Endothelial cell of umbilical vein (primary cell): ENCODE data around the gene TBC1D16. TPM values are rescaled to one million over a fixed set of nuclear protein-coding genes. Genes with fewer than 3 reads are reported as not detected.

Experiments used
- BruUV-seq: library from RNA; stranded (reverse); fragments of 400-500 nt; replicated peaks from 2 replicates; lab custom pipeline; 2021; lab: Mats Ljungman, UMichigan
- CTCF ChIA-PET: fragments of 300-600, 350-600 bp; sonication (Branson Sonifier 250); formaldehyde crosslinking; loops from one replicate; lab custom pipeline; 2021; ENCODE audit warnings: antibody characterized with exemption, inconsistent platforms; lab: Charles Lee
- POLR2A ChIA-PET: fragments of 300-600, 350-600 bp; sonication (Branson Sonifier 250); formaldehyde crosslinking; loops from one replicate; lab custom pipeline; 2021; ENCODE audit warnings: antibody characterized with exemption, inconsistent platforms; lab: Charles Lee
- DNase-seq: peaks from one replicate; pipeline ENCODE4 v3.0.0-alpha.2; 2011; ENCODE audit warnings: low read depth, low spot score
- FAIRE-seq: peaks from 2 replicates; lab custom pipeline; 2011; peaks lifted over from hg19 to GRCh38; lab: Jason Lieb, UNC
- H2AFZ ChIP-seq: 2 replicates; pipeline ENCODE4 v1.6.0; 2012; ENCODE audit warnings: low read depth, low read length, control low read depth, inconsistent platforms
- H3K27ac ChIP-seq: 2 replicates; pipeline ENCODE4 v1.5.1; 2011; ENCODE audit warnings: low read depth, mild to moderate bottlenecking, control low read depth, low read length, moderate library complexity; ENCODE audit not compliant: insufficient read depth
- H3K27me3 ChIP-seq, 2 experiments: 2 replicates each; pipeline versions ENCODE4 v1.6.0 to v1.6.1; 2011; ENCODE audit warnings: low read length in 2 of 2, mixed read lengths in 1 of 2; ENCODE audit not compliant: control insufficient read depth in 2 of 2, insufficient read depth in 2 of 2
- H3K36me3 ChIP-seq, 2 experiments: 2 replicates in 1 of 2; 3 replicates in 1 of 2; pipeline ENCODE4 v1.5.1; 2011; ENCODE audit warnings: low read length in 2 of 2, mild to moderate bottlenecking in 1 of 2, moderate library complexity in 1 of 2; ENCODE audit not compliant: control insufficient read depth in 2 of 2, insufficient read depth in 2 of 2; ENCODE audit errors: extremely low read depth in 1 of 2
- H3K4me1 ChIP-seq: 3 replicates; pipeline ENCODE4 v1.5.1; 2011; ENCODE audit warnings: mild to moderate bottlenecking, low read length; ENCODE audit not compliant: control insufficient read depth, insufficient read depth; ENCODE audit errors: extremely low read depth
- H3K4me2 ChIP-seq: 2 replicates; pipeline ENCODE4 v1.6.1; 2011; ENCODE audit warnings: low read length, control low read depth, mixed read lengths; ENCODE audit not compliant: insufficient read depth
- H3K4me3 ChIP-seq, 3 experiments: fragments of 200-600 bp in 1 of 3; sonication (generic), shearing (Covaris generic) in 1 of 3; replicated peaks in 1 of 3; 2 replicates each; pipeline ENCODE4 v1.5.1; 2011 to 2016; ENCODE audit warnings: control low read depth in 3 of 3, low read length in 3 of 3, mild to moderate bottlenecking in 2 of 3, inconsistent platforms in 1 of 3, low read depth in 1 of 3, moderate library complexity in 1 of 3; ENCODE audit not compliant: insufficient read depth in 1 of 3
- H3K79me2 ChIP-seq: 2 replicates; pipeline ENCODE4 v1.6.0; 2012; ENCODE audit warnings: low read length, inconsistent platforms; ENCODE audit not compliant: control insufficient read depth, insufficient read depth
- H3K9ac ChIP-seq: replicated peaks from 2 replicates; pipeline ENCODE3; 2011; ENCODE audit warnings: low read length, control low read depth; ENCODE audit not compliant: insufficient read depth; ENCODE audit errors: extremely low read depth
- H3K9me1 ChIP-seq: replicated peaks from 3 replicates; pipeline ENCODE4 v1.6.0; 2011; ENCODE audit warnings: mild to moderate bottlenecking, low read length; ENCODE audit not compliant: control insufficient read depth, insufficient read depth; ENCODE audit errors: extremely low read depth
- H3K9me3 ChIP-seq: replicated peaks from 2 replicates; pipeline ENCODE4 v1.5.1; 2012; ENCODE audit warnings: low read length, inconsistent platforms; ENCODE audit not compliant: control insufficient read depth, insufficient read depth
- H4K20me1 ChIP-seq: replicated peaks from 2 replicates; pipeline ENCODE3; 2011; ENCODE audit warnings: mild to moderate bottlenecking, low read length; ENCODE audit not compliant: control insufficient read depth, insufficient read depth; ENCODE audit errors: extremely low read depth
- EZH2 ChIP-seq: IDR thresholded peaks from 2 replicates; pipeline ENCODE4 v1.6.1; 2012; ENCODE audit warnings: borderline replicate concordance, low read depth, mild to moderate bottlenecking, moderate library complexity, low read length, inconsistent platforms; ENCODE audit not compliant: severe bottlenecking
- FOS ChIP-seq: IDR thresholded peaks from 2 replicates; pipeline ENCODE4 v1.6.1; 2011; ENCODE audit warnings: mild to moderate bottlenecking, low read length, moderate library complexity, borderline replicate concordance; ENCODE audit not compliant: insufficient read depth
- GATA2 ChIP-seq: IDR thresholded peaks from 2 replicates; pipeline ENCODE4 v1.7.0; 2011; ENCODE audit warnings: low read depth, mild to moderate bottlenecking, moderate library complexity, mixed read lengths, low read length; ENCODE audit not compliant: insufficient read length, insufficient read depth
- MYC ChIP-seq: IDR thresholded peaks from one replicate; pipeline ENCODE4 v1.6.1; 2011; ENCODE audit warnings: mild to moderate bottlenecking, low read depth, low read length
- POLR2A ChIP-seq: IDR thresholded peaks from 2 replicates; pipeline ENCODE4 v1.6.1; 2012; ENCODE audit warnings: low read depth, mild to moderate bottlenecking, control low read depth, low read length
- POLR2AphosphoS5 ChIP-seq: IDR thresholded peaks from 2 replicates; pipeline ENCODE4 v1.6.1; 2012; ENCODE audit warnings: low read depth, mild to moderate bottlenecking, control low read depth, low read length, moderate library complexity; ENCODE audit not compliant: insufficient read depth
- dilution Hi-C: fragments of 300-500 bp; cut with MboI; formaldehyde crosslinking; loops from one replicate; pipeline ENCODE4 v1.15.0; 2019; ENCODE audit warnings: low sequenced_read_pairs; ENCODE audit not compliant: extremely low pct_ligation_motif_present
- intact Hi-C: fragments of 100-400 bp; cut with micrococcal nuclease; formaldehyde crosslinking; loops from one replicate; pipeline ENCODE4 v1.10.0; 2022
- polyA plus RNA-seq, 4 experiments: library from polyadenylated mRNA; depleted of rRNA in 3 of 4; stranded (reverse) in 3 of 4; unstranded in 1 of 4; fragments of >200 nt; gene quantifications; 2 replicates each; pipeline versions ENCODE4 v1.2.1 to v1.2.3, GENCODE V29; 2011 to 2012; ENCODE audit warnings: missing spikeins in 1 of 4
- total RNA-seq: library from RNA; stranded (reverse); gene quantifications from 2 replicates; pipeline ENCODE4 v1.2.3, GENCODE V29; 2021
- TF ChIP-seq, protein P1 (sequence below): IDR thresholded peaks from 2 replicates; pipeline ENCODE4 v1.6.1; 2011; ENCODE audit not compliant: insufficient read depth, insufficient read length
- TF ChIP-seq, protein P2 (sequence below), 2 donors: IDR thresholded peaks; 1 replicate in 1 of 2; 2 replicates in 1 of 2; pipeline ENCODE4 v1.5.1; 2011; ENCODE audit warnings: low read length in 2 of 2, mild to moderate bottlenecking in 2 of 2, moderate library complexity in 2 of 2, control low read depth in 1 of 2, inconsistent platforms in 1 of 2, low read depth in 1 of 2; ENCODE audit not compliant: insufficient read depth in 1 of 2; ENCODE audit errors: extremely low read depth in 1 of 2

Gene TBC1D16
- total and polyA plus RNA-seq, 2 donors (not counting 3 experiments of a cell fraction or from before 2014, with no cell fraction given): 12.9 to 48.6 TPM

DNA sequence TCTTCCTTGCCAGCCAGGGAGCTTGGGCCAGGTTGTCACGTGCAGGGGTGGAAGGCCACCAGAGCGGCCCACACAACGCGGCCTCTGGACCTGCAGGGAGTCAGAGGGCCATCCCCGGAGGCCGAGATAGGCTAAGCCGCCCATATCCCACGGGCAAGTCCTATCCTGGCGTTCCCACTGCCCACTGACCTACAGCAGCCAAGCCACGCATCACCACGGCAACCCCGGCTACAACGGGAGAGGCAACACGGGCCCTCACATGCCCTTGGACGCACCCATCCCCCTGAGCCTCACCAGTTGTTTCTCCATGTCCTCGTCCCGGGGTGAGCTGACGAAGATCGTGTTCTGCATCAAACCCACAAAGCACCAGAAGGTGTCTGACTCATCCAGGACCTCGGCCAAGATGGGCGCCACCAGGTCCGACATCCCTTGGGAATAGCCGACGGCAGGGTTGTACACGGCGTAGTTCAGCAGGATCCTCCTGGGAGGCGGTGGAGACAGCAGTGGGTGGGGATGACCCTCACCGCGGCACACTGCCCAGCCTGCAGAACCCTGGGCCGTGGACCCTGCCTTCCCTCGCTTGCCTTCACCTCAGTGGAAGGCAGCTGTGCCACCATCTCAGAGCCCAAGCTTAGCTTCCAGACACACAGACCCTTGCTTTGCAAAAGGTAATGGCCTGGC lies 88.2 kb downstream of the TBC1D16 start:
- intact Hi-C loops: no loop called here
- peaks cover 0 to 28% of the 10 kb centered on the region in 2 experiments for H3K36me3 ChIP-seq
- H3K9ac ChIP-seq: no peak overlapping the region
- H3K27ac ChIP-seq: no peak overlapping the region
- CTCF ChIA-PET: no interaction called here
- POLR2A ChIA-PET: no interaction called here
- FAIRE-seq (no peak), DNase-seq (no peak)
- H3K4me1 ChIP-seq: no peaks in the 10 kb centered on the region
- H3K27me3 ChIP-seq: no peaks in the 10 kb centered on the region
- no TSS peak for BruUV-seq
- dilution Hi-C loops: no loop called here
- H3K9me1 ChIP-seq: no peaks in the 10 kb centered on the region
- no peaks in the 10 kb centered on the region for H3K9me3 ChIP-seq
- H4K20me1 ChIP-seq: no peaks in the 10 kb centered on the region
- H3K4me3 ChIP-seq: no peak overlapping the region
- H3K79me2 ChIP-seq: no peaks in the 10 kb centered on the region
- TF ChIP-seq POLR2A (no peak), FOS (no peak), MYC (no peak)
- H2AFZ ChIP-seq: no peak overlapping the region
- H3K4me2 ChIP-seq: no peak overlapping the region

DNA sequence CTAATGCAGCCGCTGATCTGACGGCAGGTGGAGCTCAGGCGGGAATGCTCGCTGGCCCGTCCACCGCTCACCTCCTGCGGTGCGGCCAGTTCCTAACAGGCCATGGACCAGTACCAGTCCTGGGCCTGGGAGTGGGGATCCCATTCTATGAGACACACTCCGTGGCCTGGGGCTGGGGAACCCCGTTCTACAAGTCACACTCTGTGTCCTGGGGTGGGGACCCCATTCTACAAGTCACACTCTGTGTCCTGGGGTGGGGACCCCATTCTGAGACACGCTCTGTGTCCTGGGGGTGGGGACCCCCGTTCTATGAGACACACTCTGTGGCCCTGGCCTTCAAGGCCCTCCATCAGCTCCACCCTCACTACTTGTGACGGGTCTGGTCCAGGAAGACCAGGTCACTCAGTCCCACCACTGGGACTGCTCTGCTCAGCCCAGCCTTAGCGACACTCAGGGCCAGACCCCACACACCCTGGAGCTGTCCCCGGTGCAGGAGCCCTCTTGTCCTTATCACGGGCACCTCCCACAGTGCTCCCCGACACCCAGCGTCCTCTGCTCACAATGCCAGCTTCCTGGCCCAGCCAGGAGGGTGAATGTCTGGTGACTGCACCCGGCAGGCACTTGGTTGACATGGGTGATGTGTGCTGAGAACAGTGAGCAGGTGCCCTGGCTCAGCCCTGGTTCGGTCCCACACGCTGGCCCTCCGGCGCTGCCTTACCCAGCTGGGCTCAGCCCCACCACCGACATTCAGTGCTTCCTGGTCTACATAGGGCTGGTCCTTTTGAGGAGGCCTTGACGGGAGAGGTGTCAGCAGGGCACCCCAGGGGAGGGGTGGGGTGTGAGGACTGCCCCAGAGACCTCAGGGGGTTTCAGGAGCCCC lies 89.1 kb downstream of the TBC1D16 start:
- ChIA-PET CTCF (no interaction called here), POLR2A (no interaction called here)
- DNase-seq: no peak
- Histone ChIP-seq H3K36me3 (peaks cover 0 to 28% of the 10 kb centered on the region in 2 experiments), H4K20me1 (no peaks in the 10 kb centered on the region), H3K27ac (no peak overlapping the region), H3K79me2 (no peaks in the 10 kb centered on the region), H3K4me3 (no peak overlapping the region), H3K4me1 (no peaks in the 10 kb centered on the region), H3K9me3 (no peaks in the 10 kb centered on the region), H3K9me1 (no peaks in the 10 kb centered on the region), H3K27me3 (no peaks in the 10 kb centered on the region), H3K4me2 (no peak overlapping the region), H2AFZ (no peak overlapping the region), H3K9ac (no peak overlapping the region)
- TF ChIP-seq, protein P1, sequence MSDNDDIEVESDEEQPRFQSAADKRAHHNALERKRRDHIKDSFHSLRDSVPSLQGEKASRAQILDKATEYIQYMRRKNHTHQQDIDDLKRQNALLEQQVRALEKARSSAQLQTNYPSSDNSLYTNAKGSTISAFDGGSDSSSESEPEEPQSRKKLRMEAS: no peak
- TF ChIP-seq POLR2AphosphoS5 (no peak), GATA2 (no peak), EZH2 (no peak)
- TF ChIP-seq, protein P2, sequence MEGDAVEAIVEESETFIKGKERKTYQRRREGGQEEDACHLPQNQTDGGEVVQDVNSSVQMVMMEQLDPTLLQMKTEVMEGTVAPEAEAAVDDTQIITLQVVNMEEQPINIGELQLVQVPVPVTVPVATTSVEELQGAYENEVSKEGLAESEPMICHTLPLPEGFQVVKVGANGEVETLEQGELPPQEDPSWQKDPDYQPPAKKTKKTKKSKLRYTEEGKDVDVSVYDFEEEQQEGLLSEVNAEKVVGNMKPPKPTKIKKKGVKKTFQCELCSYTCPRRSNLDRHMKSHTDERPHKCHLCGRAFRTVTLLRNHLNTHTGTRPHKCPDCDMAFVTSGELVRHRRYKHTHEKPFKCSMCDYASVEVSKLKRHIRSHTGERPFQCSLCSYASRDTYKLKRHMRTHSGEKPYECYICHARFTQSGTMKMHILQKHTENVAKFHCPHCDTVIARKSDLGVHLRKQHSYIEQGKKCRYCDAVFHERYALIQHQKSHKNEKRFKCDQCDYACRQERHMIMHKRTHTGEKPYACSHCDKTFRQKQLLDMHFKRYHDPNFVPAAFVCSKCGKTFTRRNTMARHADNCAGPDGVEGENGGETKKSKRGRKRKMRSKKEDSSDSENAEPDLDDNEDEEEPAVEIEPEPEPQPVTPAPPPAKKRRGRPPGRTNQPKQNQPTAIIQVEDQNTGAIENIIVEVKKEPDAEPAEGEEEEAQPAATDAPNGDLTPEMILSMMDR (IDR thresholded peaks at IDR 0.05; ENCODE audit: extremely low read depth in 1 of 2, insufficient read depth in 1 of 2, low read depth in 1 of 2, low read length in 2 of 2): no peak
- intact Hi-C loops: no loop called here
- dilution Hi-C loops: no loop called here
- no TSS peak for BruUV-seq
- FAIRE-seq: no peak
